D721Med (cell line): ENCODE data around the gene CHTOP.
A peak's percentile ranks its signal among the peaks of the same experiment; 100 is the strongest.
"Not testable (repeated sequence)": the region's sequence is repeated elsewhere in the genome, so short reads cannot be mapped to it uniquely, and the experiment has no call there.

Source experiments
- DNase-seq: peaks from one replicate; pipeline ENCODE4 v3.0.0; 2011; ENCODE audit warnings: low spot score; ENCODE audit not compliant: insufficient read length
- FAIRE-seq: peaks from 2 replicates; lab custom pipeline; 2011; peaks lifted over from hg19 to GRCh38; lab: Jason Lieb, UNC
- TF ChIP-seq, protein P1 (sequence below): IDR thresholded peaks from 2 replicates; pipeline ENCODE4 v1.5.1; 2012; ENCODE audit warnings: mild to moderate bottlenecking, control low read depth; ENCODE audit not compliant: insufficient read depth; ENCODE audit errors: missing control alignments

Gene CHTOP

GRCh38 chr1:153633161-153633753 is 609 bp upstream of the CHTOP start:
- FAIRE-seq: no peak

GRCh38 chr1:153635872-153636271 is 2.0 kb downstream of the CHTOP start:
- FAIRE-seq (no peak), DNase-seq (no peak)
- TF ChIP-seq, protein P1, sequence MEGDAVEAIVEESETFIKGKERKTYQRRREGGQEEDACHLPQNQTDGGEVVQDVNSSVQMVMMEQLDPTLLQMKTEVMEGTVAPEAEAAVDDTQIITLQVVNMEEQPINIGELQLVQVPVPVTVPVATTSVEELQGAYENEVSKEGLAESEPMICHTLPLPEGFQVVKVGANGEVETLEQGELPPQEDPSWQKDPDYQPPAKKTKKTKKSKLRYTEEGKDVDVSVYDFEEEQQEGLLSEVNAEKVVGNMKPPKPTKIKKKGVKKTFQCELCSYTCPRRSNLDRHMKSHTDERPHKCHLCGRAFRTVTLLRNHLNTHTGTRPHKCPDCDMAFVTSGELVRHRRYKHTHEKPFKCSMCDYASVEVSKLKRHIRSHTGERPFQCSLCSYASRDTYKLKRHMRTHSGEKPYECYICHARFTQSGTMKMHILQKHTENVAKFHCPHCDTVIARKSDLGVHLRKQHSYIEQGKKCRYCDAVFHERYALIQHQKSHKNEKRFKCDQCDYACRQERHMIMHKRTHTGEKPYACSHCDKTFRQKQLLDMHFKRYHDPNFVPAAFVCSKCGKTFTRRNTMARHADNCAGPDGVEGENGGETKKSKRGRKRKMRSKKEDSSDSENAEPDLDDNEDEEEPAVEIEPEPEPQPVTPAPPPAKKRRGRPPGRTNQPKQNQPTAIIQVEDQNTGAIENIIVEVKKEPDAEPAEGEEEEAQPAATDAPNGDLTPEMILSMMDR: no peak

More at GRCh38 chr1:153633161-153633753, 609 bp upstream of the CHTOP start:
- TF ChIP-seq, protein P1: no peak
- DNase-seq: no peak

- TF ChIP-seq, protein P1: no peak
- no peak for FAIRE-seq
- DNase-seq: no peak
These were observed 2.4 kb downstream of the CHTOP start for GRCh38 chr1:153636312-153636711.

GRCh38 chr1:153638261-153638660 is 4.4 kb downstream of the CHTOP start:
- no peak for DNase-seq
- no peak for FAIRE-seq
- TF ChIP-seq, protein P1: no peak

- no peak for DNase-seq
- TF ChIP-seq, protein P1: no peak
- no peak for FAIRE-seq
These were observed 5.4 kb downstream of the CHTOP start for GRCh38 chr1:153639280-153639679.

DNA sequence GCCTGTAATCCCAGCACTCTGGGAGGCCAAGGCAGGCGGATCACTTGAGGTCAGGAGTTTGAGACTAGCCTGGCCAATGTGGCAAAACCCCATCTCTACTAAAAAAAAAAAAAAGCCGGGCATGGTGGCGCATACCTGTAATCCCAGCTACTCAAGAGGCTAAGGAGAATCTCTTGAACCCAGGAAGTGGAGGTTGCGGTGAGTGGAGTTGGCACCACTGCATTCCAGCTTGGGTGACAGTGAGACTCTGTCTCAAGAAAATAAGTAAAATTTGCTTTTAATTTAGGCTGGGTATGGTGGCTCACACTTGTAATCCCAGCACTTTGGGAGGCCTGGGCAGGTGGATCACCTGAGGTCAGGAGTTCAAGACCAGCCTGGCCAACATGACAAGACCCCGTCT is 6.3 kb downstream of the CHTOP start:
- DNase-seq: not testable (repeated sequence)

GRCh38 chr1:153640861-153641260 is 7.0 kb downstream of the CHTOP start:
- TF ChIP-seq, protein P1: no peak
- FAIRE-seq (peak; percentile 73), DNase-seq (no peak)

More for the DNA sequence above, 6.3 kb downstream of the CHTOP start:
- FAIRE-seq: not testable (repeated sequence)
